Ishikawa (cell line): ENCODE measurements around the gene RAB3C.

Experiments used
- CEBPB ChIP-seq: IDR thresholded peaks from 2 replicates; pipeline ENCODE4 v1.6.1; 2012
- CREB1 ChIP-seq: IDR thresholded peaks from 2 replicates; pipeline ENCODE4 v1.6.1; 2012; ENCODE audit warnings: low read depth
- EGR1 ChIP-seq: IDR thresholded peaks from 2 replicates; pipeline ENCODE4 v1.6.1; 2012
- EP300 ChIP-seq: IDR thresholded peaks from 2 replicates; pipeline ENCODE4 v1.6.1; 2012; ENCODE audit warnings: borderline replicate concordance
- FOXM1 ChIP-seq: IDR thresholded peaks from 2 replicates; pipeline ENCODE4 v1.6.1; 2012; ENCODE audit warnings: low read depth, borderline replicate concordance
- NFIC ChIP-seq: IDR thresholded peaks from 2 replicates; pipeline ENCODE4 v1.6.1; 2012
- RAD21 ChIP-seq: IDR thresholded peaks from 2 replicates; pipeline ENCODE4 v1.6.1; 2012; ENCODE audit warnings: low read depth
- TAF1 ChIP-seq: IDR thresholded peaks from 2 replicates; pipeline ENCODE4 v1.6.1; 2012; ENCODE audit warnings: low read depth, mild to moderate bottlenecking
- TCF12 ChIP-seq: IDR thresholded peaks from 2 replicates; pipeline ENCODE4 v1.6.1; 2012; ENCODE audit warnings: low read depth
- TEAD4 ChIP-seq: IDR thresholded peaks from 2 replicates; pipeline ENCODE4 v1.6.1; 2012
- YY1 ChIP-seq: IDR thresholded peaks from 2 replicates; pipeline ENCODE4 v1.6.1; 2012; ENCODE audit warnings: low read depth
- ZBTB7A ChIP-seq: IDR thresholded peaks from 2 replicates; pipeline ENCODE4 v1.6.1; 2012; ENCODE audit warnings: low read depth
- TF ChIP-seq, protein P1 (sequence below): IDR thresholded peaks from 2 replicates; pipeline ENCODE4 v1.6.1; 2012
- TF ChIP-seq, protein P2 (sequence below): IDR thresholded peaks from 2 replicates; pipeline ENCODE4 v1.6.1; 2012; ENCODE audit warnings: low read depth, mild to moderate bottlenecking
- TF ChIP-seq, protein P3 (sequence below): IDR thresholded peaks from 2 replicates; pipeline ENCODE4 v1.6.1; 2012

The RAB3C gene

DNA sequence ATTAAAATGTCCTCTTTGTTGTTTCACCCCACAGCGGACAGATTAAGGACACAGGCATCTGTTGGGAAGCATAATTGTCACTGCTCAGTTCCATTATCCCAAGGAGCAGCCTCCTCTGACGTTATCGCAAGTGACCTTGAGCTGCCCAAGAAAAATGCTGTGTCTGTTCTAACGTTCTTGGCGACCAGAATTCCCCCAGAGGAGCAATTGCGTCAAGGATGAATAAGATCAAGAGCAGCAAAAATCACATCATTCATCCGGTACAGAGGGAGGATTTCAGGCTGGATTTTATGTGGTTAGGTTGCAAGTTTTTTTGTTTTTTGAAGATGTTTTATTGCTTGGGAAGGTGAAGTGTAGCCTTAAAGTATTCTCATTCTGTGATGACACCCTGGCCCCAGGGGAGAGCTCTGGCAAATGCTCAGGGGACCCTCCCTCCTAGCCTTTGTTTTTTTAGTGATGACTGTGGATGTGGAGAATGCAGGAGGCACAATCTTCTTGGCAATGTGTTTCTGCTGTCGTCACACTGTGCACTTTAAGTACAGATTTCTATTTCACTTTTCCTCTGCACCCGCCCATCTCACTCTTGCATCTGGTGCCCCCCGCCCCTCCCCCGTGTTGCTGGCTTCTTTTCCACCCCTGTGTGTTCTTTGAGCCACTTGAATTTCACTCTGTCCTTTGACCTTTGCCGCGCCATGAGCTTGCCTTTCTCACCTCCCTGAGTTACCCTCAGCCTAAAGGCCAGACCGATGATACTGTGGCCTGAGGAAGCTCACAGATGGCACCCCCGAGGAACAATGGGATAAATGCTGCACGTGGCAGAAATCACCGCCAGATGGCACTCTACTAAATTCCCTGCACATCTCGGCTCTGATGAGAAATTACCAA is 308.5 kb downstream of the RAB3C start:
- TF ChIP-seq TEAD4 (0 out of 2 replicates have a peak, but pooled peaks have one; percentile 19), CEBPB (no peak), RAD21 (peak; percentile 43), EGR1 (no peak)

DNA sequence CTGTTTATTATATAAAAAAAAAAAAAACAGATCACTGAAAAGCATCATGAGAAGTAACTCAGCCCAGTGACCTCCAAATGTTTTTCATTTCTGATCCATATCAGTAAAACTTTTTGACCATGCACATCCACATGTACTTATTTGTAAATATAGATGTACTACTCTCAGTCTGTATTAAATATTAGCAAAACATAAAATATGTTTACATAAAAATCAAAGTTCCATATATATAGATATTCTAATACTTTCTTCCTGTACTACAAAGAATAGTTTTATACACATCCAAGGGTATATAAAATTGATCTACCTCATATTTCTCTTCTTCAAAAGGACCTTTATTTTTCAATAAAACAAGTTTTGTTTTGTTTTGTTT is 309.1 kb downstream of the RAB3C start:
- no peak for TF ChIP-seq TAF1
- no peak for TF ChIP-seq NFIC
- no peak for TF ChIP-seq YY1
- no peak for TF ChIP-seq EGR1
- TF ChIP-seq CEBPB = no peak
- TF ChIP-seq, protein P1, sequence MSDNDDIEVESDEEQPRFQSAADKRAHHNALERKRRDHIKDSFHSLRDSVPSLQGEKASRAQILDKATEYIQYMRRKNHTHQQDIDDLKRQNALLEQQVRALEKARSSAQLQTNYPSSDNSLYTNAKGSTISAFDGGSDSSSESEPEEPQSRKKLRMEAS = no peak
- no peak for TF ChIP-seq RAD21

DNA sequence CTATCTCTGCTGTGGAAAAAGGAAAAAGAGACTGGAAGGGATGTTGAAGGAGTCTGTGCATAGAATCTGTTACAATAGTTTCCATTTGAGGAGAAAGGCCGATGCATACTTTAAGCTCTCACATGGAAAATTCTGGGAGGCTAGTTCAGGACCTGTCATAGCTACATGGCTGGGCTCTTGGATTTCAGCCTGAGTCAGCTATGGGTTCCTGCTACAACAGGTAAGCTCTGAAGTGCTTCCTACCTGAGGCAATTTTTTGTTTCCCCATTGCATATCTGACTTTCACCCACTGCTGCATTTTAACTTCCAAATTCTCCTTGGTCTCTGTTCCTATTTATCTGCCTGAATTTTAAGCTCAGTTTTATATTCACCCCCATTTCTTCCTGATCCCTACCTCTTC is 310.7 kb downstream of the RAB3C start:
- TF ChIP-seq, protein P1 = no peak
- TF ChIP-seq TAF1 = no peak
- TF ChIP-seq EP300 = no peak
- no peak for TF ChIP-seq TCF12
- no peak for TF ChIP-seq TEAD4
- no peak for TF ChIP-seq EGR1
- TF ChIP-seq, protein P2, sequence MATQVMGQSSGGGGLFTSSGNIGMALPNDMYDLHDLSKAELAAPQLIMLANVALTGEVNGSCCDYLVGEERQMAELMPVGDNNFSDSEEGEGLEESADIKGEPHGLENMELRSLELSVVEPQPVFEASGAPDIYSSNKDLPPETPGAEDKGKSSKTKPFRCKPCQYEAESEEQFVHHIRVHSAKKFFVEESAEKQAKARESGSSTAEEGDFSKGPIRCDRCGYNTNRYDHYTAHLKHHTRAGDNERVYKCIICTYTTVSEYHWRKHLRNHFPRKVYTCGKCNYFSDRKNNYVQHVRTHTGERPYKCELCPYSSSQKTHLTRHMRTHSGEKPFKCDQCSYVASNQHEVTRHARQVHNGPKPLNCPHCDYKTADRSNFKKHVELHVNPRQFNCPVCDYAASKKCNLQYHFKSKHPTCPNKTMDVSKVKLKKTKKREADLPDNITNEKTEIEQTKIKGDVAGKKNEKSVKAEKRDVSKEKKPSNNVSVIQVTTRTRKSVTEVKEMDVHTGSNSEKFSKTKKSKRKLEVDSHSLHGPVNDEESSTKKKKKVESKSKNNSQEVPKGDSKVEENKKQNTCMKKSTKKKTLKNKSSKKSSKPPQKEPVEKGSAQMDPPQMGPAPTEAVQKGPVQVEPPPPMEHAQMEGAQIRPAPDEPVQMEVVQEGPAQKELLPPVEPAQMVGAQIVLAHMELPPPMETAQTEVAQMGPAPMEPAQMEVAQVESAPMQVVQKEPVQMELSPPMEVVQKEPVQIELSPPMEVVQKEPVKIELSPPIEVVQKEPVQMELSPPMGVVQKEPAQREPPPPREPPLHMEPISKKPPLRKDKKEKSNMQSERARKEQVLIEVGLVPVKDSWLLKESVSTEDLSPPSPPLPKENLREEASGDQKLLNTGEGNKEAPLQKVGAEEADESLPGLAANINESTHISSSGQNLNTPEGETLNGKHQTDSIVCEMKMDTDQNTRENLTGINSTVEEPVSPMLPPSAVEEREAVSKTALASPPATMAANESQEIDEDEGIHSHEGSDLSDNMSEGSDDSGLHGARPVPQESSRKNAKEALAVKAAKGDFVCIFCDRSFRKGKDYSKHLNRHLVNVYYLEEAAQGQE = no peak
- TF ChIP-seq CEBPB = no peak
- TF ChIP-seq, protein P3, sequence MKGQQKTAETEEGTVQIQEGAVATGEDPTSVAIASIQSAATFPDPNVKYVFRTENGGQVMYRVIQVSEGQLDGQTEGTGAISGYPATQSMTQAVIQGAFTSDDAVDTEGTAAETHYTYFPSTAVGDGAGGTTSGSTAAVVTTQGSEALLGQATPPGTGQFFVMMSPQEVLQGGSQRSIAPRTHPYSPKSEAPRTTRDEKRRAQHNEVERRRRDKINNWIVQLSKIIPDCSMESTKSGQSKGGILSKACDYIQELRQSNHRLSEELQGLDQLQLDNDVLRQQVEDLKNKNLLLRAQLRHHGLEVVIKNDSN = no peak
- TF ChIP-seq NFIC = no peak
- TF ChIP-seq CREB1 = no peak
- TF ChIP-seq FOXM1 = no peak
- TF ChIP-seq RAD21 = no peak
- no peak for TF ChIP-seq ZBTB7A
- TF ChIP-seq YY1 = no peak

DNA sequence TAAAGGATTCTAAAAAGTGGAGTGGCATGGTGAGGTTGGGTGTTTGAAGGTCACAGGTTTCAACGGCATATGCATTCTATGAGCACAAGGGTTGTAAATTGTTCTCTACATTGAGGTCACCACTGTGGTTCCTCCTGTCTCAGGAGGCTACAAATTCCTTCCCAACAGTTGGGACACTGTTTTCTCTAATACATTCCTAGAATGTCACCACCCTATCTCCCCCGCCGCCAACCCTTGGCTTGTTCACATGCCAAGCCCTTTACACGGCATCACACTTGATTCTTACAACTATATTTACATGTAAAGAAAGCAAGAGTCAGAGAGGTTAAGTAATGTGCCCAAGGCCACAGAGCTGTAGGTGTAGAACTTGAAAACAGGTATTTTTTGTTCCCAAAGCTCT is 315.1 kb downstream of the RAB3C start:
- TF ChIP-seq ZBTB7A = no peak
- no peak for TF ChIP-seq NFIC
- no peak for TF ChIP-seq EP300
- no peak for TF ChIP-seq RAD21
- no peak for TF ChIP-seq TCF12
- TF ChIP-seq CEBPB = no peak

DNA sequence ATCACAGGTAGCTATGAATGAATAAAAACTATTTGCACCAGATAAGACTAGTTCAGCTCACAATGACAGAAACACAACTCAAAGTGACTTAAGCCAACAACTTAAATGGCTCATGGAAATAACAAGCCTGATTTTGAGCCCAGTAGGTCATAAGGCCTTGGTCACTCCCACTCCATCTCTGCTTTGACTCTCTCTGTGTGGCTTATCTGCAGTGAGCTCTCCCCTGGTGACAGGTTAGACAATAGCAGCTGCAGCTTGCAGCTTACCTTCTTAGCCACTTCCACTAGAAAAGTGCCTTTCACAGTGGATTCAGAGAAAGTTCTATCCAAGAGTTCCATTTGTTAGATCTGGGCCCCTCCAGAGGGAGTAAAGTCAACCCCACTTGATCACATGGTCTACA is 315.7 kb downstream of the RAB3C start:
- no peak for TF ChIP-seq TAF1
- TF ChIP-seq, protein P3 = no peak
- TF ChIP-seq EP300 = no peak
- TF ChIP-seq CREB1 = no peak
- no peak for TF ChIP-seq EGR1
- TF ChIP-seq, protein P2 = no peak
- TF ChIP-seq RAD21 = no peak
- no peak for TF ChIP-seq TCF12

DNA sequence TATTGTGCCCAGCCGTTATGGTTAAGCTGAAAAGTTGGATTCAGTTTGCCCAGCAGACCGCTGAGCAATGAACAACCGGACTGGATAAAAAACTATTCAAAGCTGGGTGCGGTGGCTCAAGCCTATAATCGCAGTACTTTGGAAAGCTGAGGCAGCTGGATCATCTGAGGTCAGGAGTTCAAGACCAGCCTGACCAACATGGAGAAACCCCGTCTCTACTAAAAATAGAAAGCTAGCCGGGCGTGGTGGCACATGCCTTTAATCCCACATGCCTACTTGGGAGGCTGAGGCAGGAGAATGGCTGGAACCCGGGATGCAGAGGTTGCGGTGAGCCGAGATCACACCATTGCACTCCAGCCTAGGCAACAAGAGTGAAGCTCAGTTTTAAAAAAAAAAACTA is 318.4 kb downstream of the RAB3C start:
- TF ChIP-seq FOXM1 (no peak), CEBPB (no peak), YY1 (no peak), NFIC (no peak), TEAD4 (no peak), TAF1 (no peak)
- TF ChIP-seq, protein P2 = no peak
